H1 (cell line): ENCODE data around the gene RALGDS. TPM values are rescaled to one million over a fixed set of nuclear protein-coding genes. Genes with fewer than 3 reads are reported as not detected.

Source experiments
- ASH2L ChIP-seq: fragments of 200-600, 300-600 bp; sonication (generic); IDR thresholded peaks from one replicate; pipeline ENCODE4 v1.7.1; 2017; ENCODE audit warnings: low read length
- CBX5 ChIP-seq: fragments of 300-800, 300-1000 bp; sonication (generic); IDR thresholded peaks from 2 replicates; pipeline ENCODE4 v1.7.1; 2016; ENCODE audit warnings: antibody characterized with exemption, low read length, low read depth
- CHD7 ChIP-seq: fragments of 300-600 bp; sonication (generic); IDR thresholded peaks from 2 replicates; pipeline ENCODE4 v1.7.1; 2012; ENCODE audit warnings: low read length, moderate library complexity, mild to moderate bottlenecking, inconsistent platforms; ENCODE audit not compliant: insufficient replicate concordance
- KDM4A ChIP-seq: IDR thresholded peaks from one replicate; pipeline ENCODE4 v1.7.1; 2012; ENCODE audit warnings: low read depth, mild to moderate bottlenecking, moderate library complexity, low read length, inconsistent platforms; ENCODE audit not compliant: severe bottlenecking
- MAX ChIP-seq: IDR thresholded peaks from 2 replicates; pipeline ENCODE4 v1.6.1; 2012; ENCODE audit warnings: inconsistent platforms
- SIX5 ChIP-seq: IDR thresholded peaks from 2 replicates; pipeline ENCODE4 v1.6.1; 2011; ENCODE audit warnings: mild to moderate bottlenecking, low read depth, low read length
- SP1 ChIP-seq: IDR thresholded peaks from 2 replicates; pipeline ENCODE4 v1.6.1; 2011; ENCODE audit warnings: low read depth, low read length
- TAF7 ChIP-seq: optimal IDR thresholded peaks from 2 replicates; pipeline ENCODE3; 2011; ENCODE audit warnings: low read depth, mild to moderate bottlenecking, inconsistent platforms, low read length, moderate library complexity, borderline replicate concordance
- polyA plus RNA-seq, 7 experiments: library from polyadenylated mRNA; depleted of rRNA in 3 of 7; stranded (reverse) in 5 of 7; unstranded in 2 of 7; fragments of >200 nt in 5 of 7; fragments of 200-250 nt in 2 of 7; gene quantifications; 1 replicate in 5 of 7; 2 replicates in 1 of 7; 4 replicates in 1 of 7; pipeline versions ENCODE4 v1.2.1 to v1.2.3, GENCODE V29; 2011 to 2013; ENCODE audit warnings: missing spikeins in 2 of 7, mixed read lengths in 2 of 7
- total RNA-seq: library from RNA; stranded (reverse); fragmentation: NEBNext Ultra II Directional; extraction: Animal tissue kit (Norgen Biotek cat#: 25700); gene quantifications from 2 replicates; pipeline ENCODE4 v1.2.1, GENCODE V29; 2021
- TF ChIP-seq, protein P1 (sequence below), 3 experiments: IDR thresholded peaks; 1 replicate in 2 of 3; 2 replicates in 1 of 3; pipeline versions ENCODE4 v1.5.1 to v1.6.1; 2011; ENCODE audit warnings: low read length in 3 of 3, mild to moderate bottlenecking in 3 of 3, inconsistent platforms in 2 of 3, low read depth in 1 of 3, moderate library complexity in 1 of 3; ENCODE audit not compliant: insufficient read depth in 1 of 3; ENCODE audit errors: control extremely low read depth in 1 of 3

Gene RALGDS
- total and polyA plus RNA-seq, 2 of the 8 experiments (the other 6 are each of a cell fraction or from before 2014, with no cell fraction given): 14.5 to 25.5 TPM

DNA sequence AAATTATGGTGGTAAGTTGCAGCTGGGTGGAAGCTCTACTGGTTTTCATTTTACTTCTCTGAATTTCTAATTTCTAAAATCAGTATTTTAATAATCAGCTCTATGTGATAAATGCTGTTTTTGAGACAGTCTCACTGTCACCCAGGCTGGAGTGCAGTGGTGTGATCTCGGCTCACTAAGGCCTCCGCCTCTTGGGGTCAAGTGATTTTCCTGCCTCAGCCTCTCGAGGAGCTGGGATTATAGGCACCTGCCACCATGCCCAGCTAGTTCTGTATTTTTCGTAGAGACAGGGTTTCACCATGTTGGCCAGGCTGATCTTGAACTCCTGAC, 1.5 kb upstream of the RALGDS start (continued):
- TF ChIP-seq CHD7 (no peak), MAX (no peak), TAF7 (no peak), SIX5 (no peak), SP1 (no peak), ASH2L (no peak), CBX5 (no peak), KDM4A (no peak)
- TF ChIP-seq, protein P1, sequence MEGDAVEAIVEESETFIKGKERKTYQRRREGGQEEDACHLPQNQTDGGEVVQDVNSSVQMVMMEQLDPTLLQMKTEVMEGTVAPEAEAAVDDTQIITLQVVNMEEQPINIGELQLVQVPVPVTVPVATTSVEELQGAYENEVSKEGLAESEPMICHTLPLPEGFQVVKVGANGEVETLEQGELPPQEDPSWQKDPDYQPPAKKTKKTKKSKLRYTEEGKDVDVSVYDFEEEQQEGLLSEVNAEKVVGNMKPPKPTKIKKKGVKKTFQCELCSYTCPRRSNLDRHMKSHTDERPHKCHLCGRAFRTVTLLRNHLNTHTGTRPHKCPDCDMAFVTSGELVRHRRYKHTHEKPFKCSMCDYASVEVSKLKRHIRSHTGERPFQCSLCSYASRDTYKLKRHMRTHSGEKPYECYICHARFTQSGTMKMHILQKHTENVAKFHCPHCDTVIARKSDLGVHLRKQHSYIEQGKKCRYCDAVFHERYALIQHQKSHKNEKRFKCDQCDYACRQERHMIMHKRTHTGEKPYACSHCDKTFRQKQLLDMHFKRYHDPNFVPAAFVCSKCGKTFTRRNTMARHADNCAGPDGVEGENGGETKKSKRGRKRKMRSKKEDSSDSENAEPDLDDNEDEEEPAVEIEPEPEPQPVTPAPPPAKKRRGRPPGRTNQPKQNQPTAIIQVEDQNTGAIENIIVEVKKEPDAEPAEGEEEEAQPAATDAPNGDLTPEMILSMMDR (IDR thresholded peaks at IDR 0.05; ENCODE audit: control extremely low read depth in 1 of 3, insufficient read depth in 1 of 3, low read depth in 1 of 3, low read length in 3 of 3): no peak
